Panc1 (cell line): ENCODE data around the gene DAB1.

ENCODE experiments used
- POLR2AphosphoS5 ChIP-seq: IDR thresholded peaks from 2 replicates; pipeline ENCODE4 v1.6.1; 2012; ENCODE audit warnings: mild to moderate bottlenecking, low read depth, low read length, moderate library complexity
- TF ChIP-seq, protein P1 (sequence below): fragments of 450-650 bp; IDR thresholded peaks from 2 replicates; pipeline ENCODE4 v1.5.1; 2017; ENCODE audit warnings: mild to moderate bottlenecking

DNA sequence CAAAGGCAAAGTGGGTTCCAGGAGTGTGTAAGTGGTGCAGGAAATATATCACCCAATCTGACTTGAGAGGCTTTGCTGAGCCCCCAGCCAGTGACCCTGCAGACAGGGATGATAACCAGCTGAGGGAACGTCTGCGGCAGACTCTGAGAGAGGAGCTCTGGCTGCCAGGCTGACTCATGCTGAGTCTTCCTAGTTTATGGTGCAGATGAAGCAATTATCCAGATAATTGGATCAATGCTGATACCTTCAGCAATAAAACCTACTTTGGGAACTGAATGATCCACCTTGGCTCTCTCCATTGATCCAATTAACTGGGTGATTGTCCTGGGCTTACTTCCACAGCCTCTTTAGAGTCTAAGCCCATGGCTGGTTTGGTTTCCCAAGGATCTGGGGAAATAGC is 465.3 kb downstream of the DAB1 start:
- TF ChIP-seq, protein P1, sequence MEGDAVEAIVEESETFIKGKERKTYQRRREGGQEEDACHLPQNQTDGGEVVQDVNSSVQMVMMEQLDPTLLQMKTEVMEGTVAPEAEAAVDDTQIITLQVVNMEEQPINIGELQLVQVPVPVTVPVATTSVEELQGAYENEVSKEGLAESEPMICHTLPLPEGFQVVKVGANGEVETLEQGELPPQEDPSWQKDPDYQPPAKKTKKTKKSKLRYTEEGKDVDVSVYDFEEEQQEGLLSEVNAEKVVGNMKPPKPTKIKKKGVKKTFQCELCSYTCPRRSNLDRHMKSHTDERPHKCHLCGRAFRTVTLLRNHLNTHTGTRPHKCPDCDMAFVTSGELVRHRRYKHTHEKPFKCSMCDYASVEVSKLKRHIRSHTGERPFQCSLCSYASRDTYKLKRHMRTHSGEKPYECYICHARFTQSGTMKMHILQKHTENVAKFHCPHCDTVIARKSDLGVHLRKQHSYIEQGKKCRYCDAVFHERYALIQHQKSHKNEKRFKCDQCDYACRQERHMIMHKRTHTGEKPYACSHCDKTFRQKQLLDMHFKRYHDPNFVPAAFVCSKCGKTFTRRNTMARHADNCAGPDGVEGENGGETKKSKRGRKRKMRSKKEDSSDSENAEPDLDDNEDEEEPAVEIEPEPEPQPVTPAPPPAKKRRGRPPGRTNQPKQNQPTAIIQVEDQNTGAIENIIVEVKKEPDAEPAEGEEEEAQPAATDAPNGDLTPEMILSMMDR, result no peak
- TF ChIP-seq POLR2AphosphoS5, result no peak
